Gastroesophageal sphincter (tissue), 3 donors: Measurements from ENCODE around the gene OPA1.

ENCODE experiments used
- CTCF ChIP-seq, 4 experiments: fragments of 200-600 bp in 2 of 4; fragments of 450-650 bp in 2 of 4; sonication (generic) in 1 of 4; IDR thresholded peaks; one replicate each; pipeline ENCODE4 v1.5.1; 2017 to 2019; ENCODE audit warnings: antibody characterized with exemption in 4 of 4, mild to moderate bottlenecking in 2 of 4, moderate library complexity in 2 of 4
- POLR2A ChIP-seq, 2 donors: fragments of 450-650 bp; IDR thresholded peaks; one replicate each; pipeline ENCODE4 v1.6.1; 2017; ENCODE audit warnings: antibody characterized with exemption in 2 of 2, mild to moderate bottlenecking in 2 of 2, moderate library complexity in 1 of 2
- POLR2AphosphoS5 ChIP-seq: sonication (generic); formaldehyde crosslinking; IDR thresholded peaks from one replicate; pipeline ENCODE4 v1.6.1; 2017; ENCODE audit warnings: antibody characterized with exemption

DNA sequence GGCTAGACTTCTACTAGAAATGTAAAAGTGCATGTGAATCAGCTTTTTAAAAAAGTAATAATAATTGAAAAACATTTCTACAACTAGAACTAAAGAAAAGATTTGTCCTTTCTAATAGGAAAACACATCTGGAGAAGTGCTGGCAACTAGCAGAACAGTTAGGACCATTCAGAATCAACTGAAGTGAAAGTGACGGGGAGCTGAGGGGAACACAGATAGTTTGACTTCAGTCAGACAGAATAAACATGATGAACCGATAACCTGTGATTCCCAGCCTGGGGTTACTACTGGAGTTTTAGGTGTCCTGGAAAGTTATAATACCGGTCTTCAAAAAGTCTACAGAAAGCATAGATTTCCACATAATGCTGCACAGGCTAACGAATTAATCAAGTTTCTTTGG lies 28.1 kb downstream of the OPA1 start:
- TF ChIP-seq CTCF (IDR thresholded peaks at IDR 0.05) (no peak), POLR2AphosphoS5 (no peak), POLR2A (IDR thresholded peaks at IDR 0.05) (no peak)
